SH-SY5Y (cell line): Measurements from ENCODE around the gene FGF18.

ENCODE experiments used
- GATA2 ChIP-seq: IDR thresholded peaks from 2 replicates; pipeline ENCODE4 v1.6.1; 2011; ENCODE audit warnings: mild to moderate bottlenecking, low read depth, low read length
- GATA3 ChIP-seq: IDR thresholded peaks from 2 replicates; pipeline ENCODE4 v1.6.1; 2011; ENCODE audit warnings: low read depth, mild to moderate bottlenecking, low read length, moderate library complexity

The FGF18 gene

DNA sequence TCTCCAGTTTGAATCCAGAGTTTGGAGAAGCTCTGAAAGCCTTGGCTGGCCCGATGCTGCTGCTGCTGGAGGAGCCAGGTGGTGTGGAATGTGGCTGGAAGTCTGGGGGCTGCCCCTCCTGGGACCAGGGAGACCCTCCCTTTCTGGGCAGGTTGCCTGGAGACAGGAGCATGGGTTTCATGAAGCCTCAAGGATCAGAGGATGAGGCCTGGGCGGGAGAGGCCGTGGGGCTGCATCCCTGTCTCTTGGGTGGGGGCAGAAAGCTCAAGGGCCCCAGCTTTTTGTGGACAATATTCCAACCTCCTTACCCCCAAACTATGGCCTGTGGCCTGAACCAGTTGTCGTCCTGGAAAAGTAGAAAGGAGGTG is 10.1 kb downstream of the FGF18 start:
- TF ChIP-seq GATA2 (no peak), GATA3 (no peak)

DNA sequence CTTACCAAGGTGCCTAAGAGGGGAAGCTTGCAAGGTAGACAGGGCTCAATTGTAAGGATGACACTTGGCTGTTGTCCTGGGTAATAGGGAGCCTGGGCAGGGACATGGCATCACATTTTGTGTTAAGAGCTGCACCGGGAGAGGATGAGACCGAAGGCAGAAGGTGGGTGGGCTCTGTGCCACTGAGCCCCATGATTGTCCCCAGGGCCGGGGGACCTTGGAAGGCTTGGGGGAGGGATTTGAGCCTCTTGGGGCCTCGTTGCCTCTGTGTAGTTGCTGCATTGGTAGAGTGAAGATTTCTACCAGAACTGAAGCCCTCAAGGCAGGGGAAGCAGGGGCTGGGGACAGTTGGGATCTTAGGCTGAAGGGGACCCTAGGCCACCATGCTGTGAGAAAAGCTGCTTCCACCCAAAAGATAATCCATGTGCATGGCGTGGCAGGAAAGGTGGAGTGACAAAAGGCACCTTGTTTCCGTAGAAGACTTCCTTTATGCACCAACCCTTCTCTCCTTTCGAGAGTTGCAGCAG is 11.9 kb downstream of the FGF18 start:
- TF ChIP-seq GATA2 (no peak), GATA3 (no peak)

DNA sequence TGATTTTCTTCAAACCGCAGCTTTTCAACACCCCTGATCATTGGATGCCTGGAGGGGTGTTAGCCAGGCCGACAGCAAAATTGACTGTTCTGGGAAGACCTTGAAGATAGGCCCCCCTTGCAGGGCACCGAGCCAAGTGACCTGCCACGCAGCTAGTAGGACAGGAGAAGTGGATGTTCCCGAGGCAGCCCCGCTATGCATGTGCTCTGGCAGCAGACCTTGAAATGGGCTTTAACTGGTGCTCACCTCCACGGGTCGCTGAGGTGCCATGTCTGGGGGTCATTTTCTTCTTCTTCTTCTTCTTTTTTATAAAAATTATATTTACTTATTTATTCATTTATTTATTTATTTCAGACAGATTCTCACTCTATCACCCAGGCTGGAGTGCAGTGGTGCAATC is 12.6 kb downstream of the FGF18 start:
- TF ChIP-seq GATA3 (no peak), GATA2 (no peak)

DNA sequence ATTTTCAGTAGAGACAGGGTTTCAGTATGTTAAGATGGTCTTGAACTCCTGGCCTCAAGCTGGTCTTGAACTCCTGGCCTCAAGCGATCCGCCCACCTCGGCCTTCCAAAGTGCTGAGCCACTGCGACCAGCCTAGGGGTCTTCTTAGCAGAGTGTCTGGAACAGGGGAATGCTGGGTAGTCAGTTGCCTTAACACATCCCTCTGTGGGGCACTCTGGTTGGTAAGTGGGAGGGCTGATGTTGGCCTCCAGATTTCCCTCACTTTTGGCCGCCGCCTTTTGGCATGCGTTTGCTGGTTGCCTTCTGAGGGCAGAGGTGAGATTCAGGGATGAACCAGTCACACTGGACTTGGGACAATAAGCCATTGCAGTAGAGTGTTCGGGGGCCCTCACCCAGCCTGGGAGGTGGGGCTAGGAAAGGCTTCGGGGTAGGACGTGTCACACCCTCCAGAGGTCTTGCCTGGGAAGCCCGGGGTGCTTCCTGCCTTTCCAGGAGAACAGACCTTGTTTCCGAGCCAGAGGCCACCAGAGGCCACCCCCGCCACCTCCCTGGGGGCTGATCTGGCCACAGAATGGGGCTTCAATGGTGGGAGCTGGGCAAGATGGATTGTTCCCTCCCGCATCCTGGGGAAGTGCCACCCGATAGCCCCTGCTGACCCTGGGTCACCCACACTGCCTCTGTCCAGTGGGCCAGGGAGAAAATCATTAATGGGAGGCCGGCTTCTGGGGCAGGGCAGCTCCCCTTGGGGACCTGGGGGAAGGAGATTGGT is 13.3 kb downstream of the FGF18 start:
- TF ChIP-seq GATA3 (no peak), GATA2 (no peak)

DNA sequence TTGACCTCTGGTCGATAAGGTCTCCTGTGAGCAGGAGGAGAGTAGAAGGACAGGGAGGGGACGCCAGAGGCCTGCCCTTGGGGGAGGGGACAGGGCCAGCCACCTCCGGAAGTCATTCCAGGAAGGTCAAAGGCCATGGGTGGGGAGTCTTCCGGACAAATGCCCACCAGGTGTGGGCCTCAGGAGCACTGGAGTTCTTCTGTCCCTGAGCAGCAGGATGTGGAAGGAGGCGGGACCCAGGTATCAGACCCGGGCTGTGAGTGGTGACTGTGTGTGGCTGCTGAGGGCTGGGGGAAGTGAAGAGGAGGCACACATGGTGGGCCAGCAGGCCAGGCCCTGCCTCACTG is 13.9 kb downstream of the FGF18 start:
- no peak for TF ChIP-seq GATA2
- no peak for TF ChIP-seq GATA3

DNA sequence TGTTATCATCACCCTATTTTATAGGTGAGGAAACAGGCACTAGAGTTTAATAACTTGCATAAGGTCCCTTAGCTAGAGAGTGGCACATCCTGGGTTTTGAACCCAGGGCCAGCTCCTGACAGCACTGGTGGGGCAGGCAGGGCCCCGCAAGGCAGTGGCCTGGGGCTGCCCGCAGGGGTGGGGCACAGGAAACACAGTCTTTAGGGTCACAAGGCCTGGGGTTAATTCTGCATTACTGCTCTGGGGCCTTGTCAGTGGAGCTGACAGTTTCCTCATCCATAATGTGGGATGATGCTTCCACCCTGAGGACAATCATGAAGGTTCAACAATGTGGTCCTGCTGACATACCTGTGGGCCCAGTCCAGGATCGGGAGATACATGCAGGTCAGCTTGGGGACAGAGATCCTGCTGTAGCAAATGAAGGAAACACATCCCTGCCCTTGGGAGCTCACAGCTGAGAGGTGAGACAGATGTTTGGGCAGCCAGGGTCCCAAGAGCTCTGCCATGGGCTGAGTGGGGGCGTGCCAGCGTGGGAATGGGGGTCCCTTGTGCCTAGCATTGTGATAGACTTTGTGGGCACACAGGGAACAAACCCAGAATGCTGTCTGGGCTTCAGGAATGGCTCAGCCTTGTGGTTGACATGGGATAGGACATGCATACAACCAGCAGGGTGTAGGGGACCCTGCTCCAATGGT is 14.7 kb downstream of the FGF18 start:
- TF ChIP-seq GATA3 (no peak), GATA2 (no peak)

DNA sequence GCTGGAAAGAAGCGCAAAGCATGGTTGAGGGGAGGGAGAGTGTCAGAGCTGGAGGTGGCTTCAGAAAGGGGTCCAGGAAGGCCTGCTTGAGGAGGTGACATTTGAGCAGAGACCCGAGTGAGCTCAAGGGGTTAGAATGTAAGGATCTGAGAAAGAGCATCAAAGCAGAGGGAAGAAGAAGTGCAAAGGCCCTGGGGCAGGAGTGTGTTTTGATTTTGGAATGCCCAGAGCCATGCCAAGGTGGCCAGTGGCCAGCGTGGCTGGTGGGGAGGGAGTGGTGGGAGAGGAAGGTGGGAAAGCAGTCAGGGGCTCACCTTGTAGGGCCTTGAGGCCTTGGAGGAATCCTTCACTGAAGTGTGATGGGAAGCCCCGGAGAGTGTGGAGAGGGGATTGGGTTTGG is 15.4 kb downstream of the FGF18 start:
- TF ChIP-seq GATA2, result no peak
- no peak for TF ChIP-seq GATA3

DNA sequence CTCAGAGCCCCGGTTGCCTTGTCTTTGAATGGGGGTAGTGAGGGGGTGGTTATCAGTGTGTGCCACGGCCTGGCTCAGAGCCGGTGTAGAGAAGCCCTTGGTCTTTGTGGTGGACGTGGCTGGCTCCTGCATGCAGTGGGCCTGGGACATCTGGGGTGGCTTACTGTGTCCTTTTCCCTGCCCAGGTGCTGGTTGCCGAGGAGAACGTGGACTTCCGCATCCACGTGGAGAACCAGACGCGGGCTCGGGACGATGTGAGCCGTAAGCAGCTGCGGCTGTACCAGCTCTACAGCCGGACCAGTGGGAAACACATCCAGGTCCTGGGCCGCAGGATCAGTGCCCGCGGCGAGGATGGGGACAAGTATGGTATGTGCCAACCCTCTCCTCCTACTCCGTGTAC is 16.5 kb downstream of the FGF18 start:
- TF ChIP-seq GATA2 (no peak), GATA3 (no peak)

DNA sequence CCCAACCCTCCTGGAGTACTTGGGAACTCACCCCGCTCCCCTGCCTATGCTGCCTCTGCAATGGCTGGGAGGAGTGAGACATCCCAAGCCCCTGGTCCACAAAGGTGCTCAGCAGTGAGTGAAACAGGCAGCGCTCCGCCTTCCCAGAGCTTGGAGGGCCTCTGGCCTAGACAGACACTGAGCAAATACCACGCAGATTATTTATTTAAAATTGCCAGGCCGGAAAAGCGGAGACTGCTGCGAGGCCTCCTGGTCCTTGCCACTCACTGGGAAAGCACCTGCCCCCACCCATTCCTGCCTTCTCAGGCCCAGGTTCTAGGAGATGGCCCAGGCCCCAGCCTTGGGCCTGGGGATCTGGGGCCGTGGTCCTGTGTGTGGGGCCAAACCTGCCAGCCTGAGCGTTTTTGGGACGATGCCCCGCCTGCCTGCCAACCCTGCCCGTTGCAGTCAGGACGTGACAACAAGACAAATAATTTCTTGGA is 17.4 kb downstream of the FGF18 start:
- TF ChIP-seq GATA3, result no peak
- TF ChIP-seq GATA2, result no peak

DNA sequence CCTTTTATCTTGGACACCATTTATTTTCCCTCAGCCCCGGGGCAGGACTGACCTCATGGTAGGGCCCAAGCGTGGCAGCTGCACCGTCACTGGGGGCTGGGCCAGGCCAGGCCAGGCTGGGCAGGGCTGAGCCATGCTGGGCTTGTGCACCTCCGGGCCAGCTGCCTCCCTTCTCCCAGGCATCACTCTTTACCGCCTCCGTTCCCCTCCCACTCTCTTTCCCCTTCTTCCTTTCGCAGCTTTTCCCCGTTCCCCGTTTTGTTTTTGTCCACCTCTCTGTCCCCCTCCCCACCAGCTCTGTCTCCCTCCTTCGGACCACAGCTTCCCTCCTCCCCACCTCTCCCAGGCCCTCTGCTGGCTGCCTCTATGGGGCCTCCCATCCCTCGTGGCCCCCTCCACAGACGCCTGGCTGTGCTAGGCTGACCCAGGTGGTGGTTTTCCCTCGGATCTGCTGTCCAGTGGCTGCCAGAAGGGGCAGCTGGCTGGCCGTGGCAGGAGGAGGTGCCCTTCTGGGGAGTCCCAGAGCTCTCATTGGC is 17.9 kb downstream of the FGF18 start:
- TF ChIP-seq GATA3, result no peak
- no peak for TF ChIP-seq GATA2

DNA sequence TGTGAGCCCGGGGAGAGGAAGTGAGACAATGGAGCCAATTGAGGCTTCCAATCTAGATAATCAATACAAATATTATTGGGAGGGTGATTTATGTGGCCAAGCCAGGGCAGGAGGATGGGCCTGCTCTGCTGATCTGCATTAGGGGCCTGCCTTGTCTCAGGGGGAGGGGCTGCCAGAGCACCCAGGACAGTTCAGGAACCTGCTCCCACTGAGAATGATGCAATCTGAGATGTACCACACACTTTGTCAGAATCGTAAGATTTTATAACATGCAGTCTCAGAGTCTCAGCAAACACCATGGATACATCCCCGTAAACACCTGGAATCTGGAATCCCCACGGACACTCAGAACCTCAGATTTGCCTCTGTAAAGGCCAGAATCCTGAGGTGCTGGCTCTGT is 19.3 kb downstream of the FGF18 start:
- TF ChIP-seq GATA2 (no peak), GATA3 (no peak)

DNA sequence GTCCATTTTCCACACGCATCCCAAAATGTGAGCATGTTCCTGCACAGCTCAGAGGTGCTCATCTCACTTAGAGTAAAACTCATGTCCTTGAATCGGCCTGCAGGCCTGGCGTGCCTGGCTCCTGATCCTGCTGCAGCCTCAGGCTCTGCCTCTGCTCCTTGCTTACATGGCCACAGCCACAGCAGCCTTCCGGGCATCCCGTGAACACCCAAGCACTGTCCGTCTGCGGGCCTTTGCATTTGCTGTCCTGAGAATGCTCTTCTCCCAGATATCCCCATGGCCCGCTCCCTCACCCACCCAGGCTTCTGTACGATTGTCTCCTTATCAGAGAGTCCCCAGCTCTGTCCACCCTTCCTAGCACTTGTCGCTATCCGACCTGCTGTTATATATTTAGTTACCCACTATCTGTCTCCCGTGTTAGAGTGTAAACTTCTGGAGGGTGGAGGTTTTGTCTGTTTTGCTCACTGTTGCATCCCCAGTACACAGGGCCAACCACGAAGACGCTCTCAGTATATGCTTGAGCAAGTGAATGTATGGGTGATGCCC is 21.9 kb downstream of the FGF18 start:
- TF ChIP-seq GATA2 (no peak), GATA3 (no peak)

DNA sequence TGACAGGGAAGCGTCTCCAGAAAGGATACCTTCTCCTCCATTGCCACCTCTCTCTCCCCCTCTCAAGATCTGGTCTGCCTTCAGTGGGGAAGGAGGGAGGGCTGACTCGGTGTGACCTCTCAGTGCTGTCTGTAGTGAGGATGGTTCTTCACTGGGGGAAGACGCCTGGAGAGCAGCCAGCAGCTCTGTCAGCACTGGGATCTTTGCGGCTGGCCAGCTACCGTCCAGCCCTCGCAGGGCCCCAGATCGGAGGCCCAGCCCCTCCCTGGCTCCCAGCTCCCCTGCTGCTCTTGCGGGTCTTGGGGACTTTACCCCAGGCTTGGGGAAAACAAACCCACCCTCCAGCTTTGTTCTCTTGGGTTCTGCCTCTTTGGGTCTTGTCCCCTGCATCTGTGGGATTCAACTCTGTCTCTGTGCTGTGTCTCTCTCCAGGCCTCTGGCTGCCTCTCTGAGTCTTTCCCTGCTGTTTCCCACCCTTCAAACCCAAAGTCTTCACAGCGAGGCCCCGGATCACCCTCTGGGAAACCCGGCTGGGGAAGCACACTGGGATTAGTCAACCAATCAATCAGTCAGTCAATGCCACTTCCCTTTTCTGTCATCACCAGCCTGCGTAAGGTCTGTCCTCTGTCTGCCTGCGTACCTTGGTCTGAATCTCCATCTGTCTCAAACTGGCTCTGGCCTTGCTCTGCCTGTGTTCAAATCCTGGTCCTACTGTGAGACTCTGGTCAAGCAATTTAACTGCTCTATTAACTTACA is 23.0 kb downstream of the FGF18 start:
- TF ChIP-seq GATA3 (no peak), GATA2 (no peak)

DNA sequence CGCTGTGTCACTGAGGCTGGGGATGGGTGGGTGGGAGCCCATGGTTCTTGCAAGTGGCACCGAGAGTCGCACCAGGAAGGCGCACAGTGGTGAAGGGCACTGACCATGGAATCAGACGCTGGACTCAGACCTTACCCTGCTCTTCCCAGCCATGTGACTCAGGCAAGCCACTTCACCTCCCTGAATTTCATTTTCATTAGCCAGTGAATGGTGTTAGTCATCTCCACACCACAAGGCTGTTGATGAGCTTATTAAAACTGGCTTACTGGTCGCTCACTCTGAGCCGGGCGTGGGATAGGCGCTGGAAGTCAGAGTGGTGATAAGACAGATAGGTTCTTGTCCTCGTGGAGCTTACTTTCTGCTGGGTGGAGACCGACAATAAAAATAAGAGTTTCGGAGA is 25.1 kb downstream of the FGF18 start:
- TF ChIP-seq GATA3 (no peak), GATA2 (no peak)
